Measurements from ENCODE around the gene CLUH.
"Not testable (repeated sequence)": the region's sequence is repeated elsewhere in the genome, so short reads cannot be mapped to it uniquely, and the experiment has no call there.

The CLUH gene

GRCh38 chr17:2701161-2701995, 10.2 kb downstream of the CLUH start:
- DNase-seq (ENCODE audit: low read depth): no peak

DNA sequence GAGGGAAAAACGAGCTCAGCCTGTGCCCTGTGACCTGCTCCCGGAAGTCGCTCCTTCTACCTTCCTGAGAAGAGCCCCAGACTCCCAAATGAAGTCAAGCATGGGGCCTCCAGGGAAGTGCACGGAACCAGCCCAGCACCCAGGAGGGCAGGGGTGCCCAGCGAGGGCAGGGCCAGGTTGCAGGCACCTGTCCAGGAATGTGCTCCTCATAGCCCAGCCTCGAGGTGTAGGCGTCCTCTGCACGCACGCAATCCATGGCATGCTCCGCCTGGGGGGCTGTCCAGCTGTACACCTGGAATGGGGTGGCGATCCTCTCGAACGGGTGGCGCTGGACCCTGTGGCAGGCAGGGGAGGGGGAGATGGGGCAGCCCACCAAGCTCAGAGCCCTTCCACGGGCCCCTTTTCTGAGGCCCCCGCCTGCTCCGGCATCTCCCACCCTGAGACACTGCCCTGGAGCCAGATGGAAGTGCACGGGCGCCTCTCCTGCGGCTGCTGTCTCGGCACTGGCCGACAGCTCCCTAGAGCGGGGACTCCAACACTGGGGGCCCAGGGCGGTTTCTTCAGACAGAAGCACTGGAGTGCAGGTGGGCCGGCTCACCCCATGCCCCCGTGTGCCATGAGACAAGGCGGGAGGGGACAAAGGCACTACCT, 10.9 kb downstream of the CLUH start:
- DNase-seq (ENCODE audit: low read depth): no peak

GRCh38 chr17:2700030-2700490, 11.5 kb downstream of the CLUH start:
- no peak for DNase-seq (ENCODE audit: low read depth)

GRCh38 chr17:2699216-2699805, 12.3 kb downstream of the CLUH start:
- DNase-seq (ENCODE audit: low read depth): not testable (repeated sequence)

GRCh38 chr17:2697611-2698162, 13.9 kb downstream of the CLUH start:
- no peak for DNase-seq (ENCODE audit: low read depth)

DNA sequence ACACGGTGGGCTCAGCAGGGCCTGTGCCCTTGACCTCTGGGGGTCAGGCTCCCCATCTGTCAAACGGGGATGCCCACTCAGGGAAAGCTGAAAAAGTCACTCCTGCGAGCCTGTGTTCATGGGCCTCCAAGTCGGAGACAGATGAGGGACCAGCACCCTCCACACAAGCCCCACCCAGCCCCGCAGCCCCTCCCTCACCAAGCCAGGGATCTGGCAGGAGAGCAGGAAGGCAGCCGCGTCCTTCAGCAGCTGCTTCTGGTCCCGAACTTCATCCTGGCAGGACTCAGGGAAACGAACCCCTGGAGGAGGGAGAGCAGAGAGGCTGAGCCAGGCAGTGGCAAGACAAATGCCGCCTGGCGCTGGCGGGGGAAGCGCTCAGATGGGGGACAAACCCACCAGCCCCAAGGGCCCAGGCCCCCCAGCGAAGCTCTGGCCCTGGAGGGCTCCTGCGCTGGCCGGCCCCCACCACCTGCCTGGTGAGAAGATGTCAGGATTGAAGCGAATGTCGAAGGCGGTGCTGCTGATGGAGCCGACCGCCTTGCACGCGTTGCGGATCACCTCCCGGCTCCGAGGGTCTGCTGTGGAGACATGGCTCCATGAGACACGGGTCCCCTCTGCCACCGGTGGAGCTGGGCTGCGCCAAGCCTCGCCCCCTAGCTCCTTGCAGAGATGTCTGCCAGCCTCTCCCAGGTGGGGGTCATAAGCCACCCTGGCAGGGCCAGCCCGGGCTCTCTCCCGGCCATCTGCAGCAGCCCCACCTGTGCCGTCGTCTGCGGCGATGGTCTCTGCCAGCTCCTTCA, 15.4 kb downstream of the CLUH start:
- DNase-seq (ENCODE audit: low read depth): no peak

- DNase-seq (ENCODE audit: low read depth): no peak
Observed at GRCh38 chr17:2695243-2695960, 16.2 kb downstream of the CLUH start.

DNA sequence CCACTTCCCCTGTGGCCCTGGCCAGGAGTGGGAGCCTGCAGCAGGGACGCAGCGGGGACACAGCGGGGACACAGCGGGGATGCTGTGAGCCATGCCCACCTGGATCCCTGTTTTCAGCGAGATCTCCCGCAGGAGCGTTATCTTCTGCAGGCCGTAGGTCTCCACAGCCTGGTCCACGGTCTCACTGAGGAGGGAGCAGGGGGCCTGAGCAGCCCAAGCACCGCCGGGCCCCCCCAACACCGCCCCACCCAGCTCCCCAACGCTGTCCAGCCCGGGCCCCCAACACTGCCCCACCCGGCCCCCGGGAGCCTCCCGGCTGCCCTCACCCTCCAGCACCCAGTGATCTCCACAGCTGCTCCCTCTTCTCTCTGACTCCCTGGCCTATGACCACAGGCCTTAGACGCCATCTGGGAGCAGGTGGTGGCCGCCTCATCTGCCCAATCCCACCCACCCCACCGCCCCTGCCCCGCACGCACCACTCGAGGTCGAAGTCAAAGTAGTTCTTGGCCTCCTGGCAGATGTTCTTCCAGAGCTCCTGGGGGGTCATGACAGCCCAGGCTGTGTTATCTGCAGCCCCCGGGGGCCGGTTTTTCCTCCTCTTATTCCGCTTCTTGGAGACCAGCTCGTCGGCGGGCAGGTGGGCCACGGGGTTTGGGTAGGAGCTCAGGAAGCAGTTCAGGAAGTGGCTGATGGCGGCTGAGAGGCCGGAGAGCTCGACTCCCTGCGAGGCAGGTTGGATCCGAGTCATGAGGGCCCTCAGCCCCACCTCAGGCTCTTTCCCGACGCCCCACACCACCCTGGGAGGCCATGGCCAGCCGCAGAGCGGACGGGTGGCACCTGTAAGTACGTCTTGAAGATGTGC, 17.0 kb downstream of the CLUH start:
- no peak for DNase-seq (ENCODE audit: low read depth)

GRCh38 chr17:2693561-2694380, 17.8 kb downstream of the CLUH start:
- DNase-seq (ENCODE audit: low read depth): no peak

- DNase-seq (ENCODE audit: low read depth): no peak
Observed at GRCh38 chr17:2692781-2693135, 18.8 kb downstream of the CLUH start.

GRCh38 chr17:2691965-2692780, 19.4 kb downstream of the CLUH start:
- DNase-seq (ENCODE audit: low read depth): no peak

DNA sequence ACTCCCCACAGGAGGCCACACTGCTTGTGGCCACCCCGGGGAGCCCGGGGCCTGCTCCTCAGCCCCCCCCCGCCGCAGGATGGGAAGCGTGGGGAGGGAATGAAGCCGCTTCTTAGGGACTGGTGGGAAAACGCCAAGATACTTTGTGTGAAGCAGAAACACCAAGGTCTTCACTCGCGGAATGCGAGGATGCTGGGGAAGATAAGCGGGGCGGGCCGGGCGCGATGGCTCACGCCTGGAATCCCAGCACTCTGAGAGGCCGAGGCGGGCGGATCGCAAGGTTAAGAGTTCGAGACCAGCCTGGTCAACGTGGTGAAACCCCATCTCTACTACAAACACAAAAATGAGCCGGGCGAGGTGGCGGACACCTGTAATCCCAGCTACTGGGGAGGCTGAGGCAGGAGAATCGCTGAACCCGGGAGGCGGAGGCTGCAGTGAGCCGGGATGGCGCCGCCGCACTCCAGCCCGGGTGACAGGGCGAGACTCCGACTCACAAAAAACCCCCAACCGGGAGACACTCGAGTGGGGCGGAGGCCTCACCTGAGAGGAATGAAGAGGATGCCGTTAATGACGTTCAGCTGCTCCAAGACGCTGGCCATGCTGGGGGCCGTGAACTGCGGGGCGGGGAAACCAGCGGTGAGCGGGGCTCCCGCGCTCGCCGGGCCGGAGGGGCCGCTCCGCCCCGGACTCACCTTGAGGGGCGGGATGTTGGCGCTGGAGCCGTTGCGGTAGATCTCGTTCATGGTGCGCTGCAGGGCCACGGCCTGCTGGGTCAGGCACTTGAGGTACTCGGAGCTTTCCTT, 20.3 kb downstream of the CLUH start:
- no peak for DNase-seq (ENCODE audit: low read depth)

DNA sequence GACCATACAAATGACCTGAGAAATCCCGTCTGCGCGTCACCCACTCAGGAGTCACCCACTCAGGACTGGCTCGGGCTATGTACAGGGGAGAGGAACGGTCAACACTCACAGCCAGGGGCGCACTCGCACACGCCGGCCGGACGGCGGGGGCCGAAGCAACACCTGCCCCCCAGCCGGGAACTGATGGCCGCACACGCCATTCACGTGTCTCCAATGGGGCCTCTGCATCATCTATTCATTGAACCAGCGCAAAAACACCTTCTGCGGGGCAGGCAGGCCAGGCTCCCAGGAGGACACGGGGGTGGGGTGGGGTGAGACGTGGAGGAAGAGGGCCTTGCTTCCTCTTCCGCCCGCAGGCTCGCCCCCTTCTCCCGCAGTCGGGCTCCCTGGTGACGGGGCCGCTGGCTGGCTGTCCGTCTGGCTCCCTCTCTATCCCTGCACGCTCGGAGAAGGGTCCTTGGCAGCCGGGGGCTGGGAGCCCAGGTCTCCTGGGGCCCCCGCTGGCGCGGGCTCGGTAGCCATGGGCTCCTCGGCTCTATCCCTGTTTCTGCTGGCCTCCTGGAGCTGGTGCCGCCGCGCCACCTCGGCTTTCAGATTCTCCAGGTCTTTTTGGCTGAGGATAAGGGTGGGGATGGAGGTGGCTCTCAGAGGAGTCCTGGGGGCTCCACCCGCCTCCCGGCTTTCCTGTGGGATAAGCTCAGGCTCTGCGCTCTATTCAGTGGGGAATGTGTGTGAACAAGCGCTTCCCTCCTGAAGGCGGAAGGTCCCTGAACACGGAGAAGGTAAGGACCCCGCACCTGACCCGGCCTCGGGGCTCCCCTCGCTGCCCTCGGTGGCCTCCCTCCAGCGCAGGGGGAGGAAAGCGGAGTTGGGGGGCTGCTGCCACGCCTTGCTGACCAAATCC, 21.1 kb downstream of the CLUH start:
- no peak for DNase-seq (ENCODE audit: low read depth)

DNA sequence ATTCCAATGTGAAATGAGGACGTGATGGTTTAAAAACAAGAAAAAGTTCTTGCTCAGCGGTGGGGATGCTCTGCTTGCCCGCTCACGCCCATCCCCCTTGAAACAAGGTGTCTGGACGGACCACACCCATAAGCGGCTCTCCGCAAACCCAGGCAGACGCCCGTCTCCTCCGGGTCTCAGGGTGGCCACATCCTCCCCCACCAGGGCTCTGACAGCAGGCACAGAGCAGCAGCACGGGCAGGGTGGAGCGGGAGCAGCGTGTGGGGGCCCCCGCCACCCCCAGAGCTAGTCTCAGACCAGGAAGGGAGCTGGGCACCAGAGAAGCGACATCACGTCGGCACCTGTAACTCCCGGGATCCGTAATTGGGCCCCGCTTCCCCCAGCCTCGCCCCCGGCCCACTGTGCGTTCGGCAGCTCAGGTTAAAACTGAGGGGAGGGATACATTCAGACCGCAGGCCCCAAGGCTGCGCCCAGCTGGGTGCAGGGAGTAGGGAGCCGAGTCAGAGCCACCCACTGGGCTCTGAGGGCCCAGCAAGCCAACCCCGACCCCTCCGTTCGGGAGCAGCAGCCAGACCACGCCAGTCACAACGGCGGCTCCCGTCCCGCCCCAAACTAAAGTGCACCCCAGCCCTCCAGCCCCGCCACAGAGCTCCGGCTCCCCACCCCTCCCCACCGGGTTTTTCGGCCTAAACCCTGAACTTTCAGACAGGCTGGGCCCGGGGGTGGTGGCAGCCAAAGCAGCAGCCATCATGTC, 22.0 kb downstream of the CLUH start:
- no peak for DNase-seq (ENCODE audit: low read depth)

DNA sequence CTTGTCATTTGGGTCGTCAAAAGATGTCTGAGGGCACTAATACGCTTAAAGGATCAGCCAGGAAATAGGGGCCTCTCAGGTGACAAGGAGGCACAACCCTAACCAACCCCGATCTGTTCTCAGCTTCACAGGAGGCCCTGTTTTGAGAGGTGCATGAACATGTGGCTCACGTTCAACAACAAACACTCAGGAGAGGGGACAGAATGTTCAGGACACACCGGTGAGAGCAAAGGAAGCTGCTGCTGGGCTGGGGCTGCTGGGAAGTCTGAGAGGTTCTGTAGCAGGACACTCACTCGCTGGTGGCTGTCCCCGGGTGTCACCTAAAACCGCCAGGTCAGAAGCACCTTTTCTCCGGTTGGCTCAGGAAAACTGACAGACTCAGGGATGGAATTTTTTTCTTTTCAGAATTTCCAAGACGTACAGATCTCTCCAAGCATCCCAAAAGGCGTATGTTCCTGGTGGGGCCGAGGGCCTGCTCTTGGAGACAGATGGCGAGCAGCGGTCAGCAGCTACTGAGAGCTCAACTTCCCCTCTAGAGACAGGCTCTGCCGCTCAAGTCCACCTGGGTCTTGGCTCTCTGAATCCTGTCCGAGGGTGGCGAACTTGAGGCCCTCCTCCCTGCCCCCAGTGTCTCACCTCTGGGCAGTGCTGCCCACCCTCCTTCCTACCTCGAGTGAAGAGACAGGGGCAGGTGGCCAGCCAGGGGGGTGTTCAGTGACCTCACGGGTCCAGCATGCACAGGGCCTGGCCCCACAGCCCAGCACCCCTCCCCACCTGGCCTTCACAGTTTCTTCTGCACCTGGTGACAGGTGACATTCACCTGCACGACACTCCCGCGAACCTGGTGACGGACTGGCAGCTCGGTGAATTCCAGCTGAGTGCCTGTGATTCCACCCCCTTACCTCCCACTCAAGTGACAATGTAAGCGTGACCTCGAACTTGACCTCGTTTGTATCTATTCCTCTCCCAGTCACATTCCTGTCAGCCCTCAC, 22.9 kb downstream of the CLUH start:
- DNase-seq (ENCODE audit: low read depth): no peak
